MM.1S (cell line): ENCODE measurements around the gene PGBD5.

ENCODE experiments used
- DNase-seq: peaks from one replicate; pipeline ENCODE4 v3.0.0-alpha.2; 2015
- H2AFZ ChIP-seq: fragments of 300-600 bp; sonication (generic); 2 replicates; pipeline ENCODE4 v1.6.0; 2016; ENCODE audit warnings: antibody characterized with exemption, low read length
- H3F3A ChIP-seq: fragments of 300-600 bp; sonication (generic); 2 replicates; pipeline ENCODE4 v1.6.1; 2016; ENCODE audit warnings: mild to moderate bottlenecking, antibody characterized with exemption, low read length, moderate library complexity, mixed read lengths; ENCODE audit not compliant: insufficient read depth
- H3K27ac ChIP-seq: fragments of 300-600 bp; sonication (generic); 2 replicates; pipeline ENCODE4 v1.5.1; 2016; ENCODE audit warnings: mild to moderate bottlenecking, low read length
- H3K27me3 ChIP-seq: fragments of 300-600 bp; sonication (generic); replicated peaks from 2 replicates; pipeline ENCODE4 v1.6.0; 2016; ENCODE audit warnings: low read length; ENCODE audit not compliant: insufficient read depth
- H3K36me3 ChIP-seq: fragments of 300-600 bp; sonication (generic); replicated peaks from 2 replicates; pipeline ENCODE4 v1.6.1; 2016; ENCODE audit warnings: mild to moderate bottlenecking, low read length, mixed read lengths; ENCODE audit not compliant: insufficient read depth
- H3K4me1 ChIP-seq: fragments of 300-600 bp; sonication (generic); 2 replicates; pipeline ENCODE4 v1.6.1; 2016; ENCODE audit warnings: low read length, mixed read lengths
- H3K4me2 ChIP-seq: fragments of 300-600 bp; sonication (generic); 2 replicates; pipeline ENCODE4 v1.6.0; 2016; ENCODE audit warnings: low read depth, low read length
- H3K4me3 ChIP-seq: fragments of 300-600 bp; sonication (generic); 2 replicates; pipeline ENCODE4 v1.5.1; 2016; ENCODE audit warnings: low read length, mixed read lengths
- H3K79me2 ChIP-seq: fragments of 300-600 bp; sonication (generic); 2 replicates; pipeline ENCODE4 v1.6.1; 2016; ENCODE audit warnings: mixed run types, low read length, mixed read lengths
- H3K9ac ChIP-seq: fragments of 300-600 bp; sonication (generic); 2 replicates; pipeline ENCODE4 v1.6.1; 2016; ENCODE audit warnings: low read length, mixed read lengths
- H3K9me2 ChIP-seq: fragments of 300-600 bp; sonication (generic); replicated peaks from 2 replicates; pipeline ENCODE4 v1.6.1; 2016; ENCODE audit warnings: mild to moderate bottlenecking, low read length, mixed read lengths; ENCODE audit not compliant: insufficient read depth
- H3K9me3 ChIP-seq: fragments of 300-600 bp; sonication (generic); replicated peaks from 2 replicates; pipeline ENCODE4 v1.6.1; 2016; ENCODE audit warnings: mild to moderate bottlenecking, low read length, mixed read lengths; ENCODE audit not compliant: insufficient read depth
- H4K20me1 ChIP-seq: fragments of 300-600 bp; sonication (generic); 2 replicates; pipeline ENCODE4 v1.6.1; 2016; ENCODE audit warnings: mild to moderate bottlenecking, low read length, moderate library complexity, mixed read lengths; ENCODE audit not compliant: insufficient read depth
- EZH2 ChIP-seq: fragments of 300-600 bp; sonication (generic); optimal IDR thresholded peaks from 2 replicates; pipeline ENCODE3; 2017; ENCODE audit warnings: low read depth, mild to moderate bottlenecking, antibody characterized with exemption, low read length, mixed read lengths
- EZH2phosphoT487 ChIP-seq: fragments of 300-600 bp; sonication (generic); IDR thresholded peaks from 2 replicates; pipeline ENCODE4 v1.6.1; 2018; ENCODE audit warnings: antibody characterized with exemption, low read length
- TF ChIP-seq, protein P1 (sequence below): fragments of 300-600 bp; sonication (generic); IDR thresholded peaks from 2 replicates; pipeline ENCODE4 v1.5.1; 2016; ENCODE audit warnings: antibody characterized with exemption, low read length, mixed read lengths

The PGBD5 gene

DNA sequence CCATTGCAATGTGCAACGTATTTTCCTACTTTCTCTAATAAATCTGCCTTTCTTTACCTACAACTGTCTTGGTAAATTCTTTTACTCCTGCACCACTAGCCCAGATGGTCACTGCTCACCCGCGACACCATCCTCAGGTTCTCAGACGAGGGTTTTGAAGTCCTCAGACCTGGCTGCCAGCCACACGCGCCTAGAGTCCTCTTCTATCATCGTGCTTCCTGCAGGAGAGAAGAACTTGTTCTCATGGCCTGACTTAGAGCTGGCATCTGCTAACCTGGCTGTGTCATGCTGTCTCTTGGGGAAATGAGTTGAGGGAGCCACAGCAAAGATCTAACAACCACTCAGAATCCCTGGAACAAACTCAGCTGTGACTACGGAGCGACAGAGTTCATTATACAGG lies 30.3 kb upstream of the PGBD5 start:
- Histone ChIP-seq H4K20me1 (no peaks in the 10 kb centered on the region), H3K9ac (no peak overlapping the region), H3K9me3 (no peaks in the 10 kb centered on the region), H3F3A (peaks cover 4% of the 10 kb centered on the region; the same call in 1 of the 2 replicates), H3K4me1 (peaks cover 17% of the 10 kb centered on the region), H3K4me2 (no peak overlapping the region), H3K4me3 (no peak overlapping the region), H3K36me3 (no peaks in the 10 kb centered on the region), H3K79me2 (no peaks in the 10 kb centered on the region), H3K27me3 (no peaks in the 10 kb centered on the region), H3K27ac (no peak overlapping the region), H2AFZ (no peak overlapping the region), H3K9me2 (no peaks in the 10 kb centered on the region)
- no peak for TF ChIP-seq EZH2
- TF ChIP-seq, protein P1, sequence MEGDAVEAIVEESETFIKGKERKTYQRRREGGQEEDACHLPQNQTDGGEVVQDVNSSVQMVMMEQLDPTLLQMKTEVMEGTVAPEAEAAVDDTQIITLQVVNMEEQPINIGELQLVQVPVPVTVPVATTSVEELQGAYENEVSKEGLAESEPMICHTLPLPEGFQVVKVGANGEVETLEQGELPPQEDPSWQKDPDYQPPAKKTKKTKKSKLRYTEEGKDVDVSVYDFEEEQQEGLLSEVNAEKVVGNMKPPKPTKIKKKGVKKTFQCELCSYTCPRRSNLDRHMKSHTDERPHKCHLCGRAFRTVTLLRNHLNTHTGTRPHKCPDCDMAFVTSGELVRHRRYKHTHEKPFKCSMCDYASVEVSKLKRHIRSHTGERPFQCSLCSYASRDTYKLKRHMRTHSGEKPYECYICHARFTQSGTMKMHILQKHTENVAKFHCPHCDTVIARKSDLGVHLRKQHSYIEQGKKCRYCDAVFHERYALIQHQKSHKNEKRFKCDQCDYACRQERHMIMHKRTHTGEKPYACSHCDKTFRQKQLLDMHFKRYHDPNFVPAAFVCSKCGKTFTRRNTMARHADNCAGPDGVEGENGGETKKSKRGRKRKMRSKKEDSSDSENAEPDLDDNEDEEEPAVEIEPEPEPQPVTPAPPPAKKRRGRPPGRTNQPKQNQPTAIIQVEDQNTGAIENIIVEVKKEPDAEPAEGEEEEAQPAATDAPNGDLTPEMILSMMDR = no peak
- no peak for TF ChIP-seq EZH2phosphoT487
- no peak for DNase-seq

DNA sequence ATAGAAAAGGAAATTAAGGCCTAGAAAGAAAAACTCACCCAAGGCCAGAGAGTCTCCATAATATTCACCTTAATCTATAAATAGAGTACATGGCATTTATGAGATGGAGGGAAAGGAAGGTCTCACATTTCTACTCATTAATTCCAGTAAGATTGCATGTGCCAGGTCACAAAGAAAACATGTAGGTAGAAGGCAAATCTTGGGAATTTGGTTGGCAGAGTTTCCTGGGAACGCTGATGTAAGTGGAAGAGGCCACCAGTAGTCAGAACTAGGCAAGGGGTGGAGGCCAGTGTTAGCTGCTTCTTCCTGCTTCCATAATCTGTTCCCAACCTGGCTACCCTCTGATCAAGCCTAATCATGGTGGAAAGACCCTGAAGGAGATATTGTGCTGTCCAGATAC lies 29.2 kb upstream of the PGBD5 start:
- H3K4me1 ChIP-seq = peaks cover 17% of the 10 kb centered on the region
- H3K9ac ChIP-seq = no peak overlapping the region
- H3K79me2 ChIP-seq = no peaks in the 10 kb centered on the region
- TF ChIP-seq EZH2 (no peak), EZH2phosphoT487 (no peak)
- TF ChIP-seq, protein P1 = no peak
- H3K4me2 ChIP-seq = no peak overlapping the region
- no peaks in the 10 kb centered on the region for H4K20me1 ChIP-seq
- H3K27me3 ChIP-seq = no peaks in the 10 kb centered on the region
- H3K9me2 ChIP-seq = no peaks in the 10 kb centered on the region
- peaks cover 4% of the 10 kb centered on the region; the same call in 1 of the 2 replicates for H3F3A ChIP-seq
- no peak overlapping the region for H3K27ac ChIP-seq
- H3K9me3 ChIP-seq = no peaks in the 10 kb centered on the region
- no peak overlapping the region for H3K4me3 ChIP-seq
- no peak overlapping the region for H2AFZ ChIP-seq
- DNase-seq = no peak
- H3K36me3 ChIP-seq = no peaks in the 10 kb centered on the region

DNA sequence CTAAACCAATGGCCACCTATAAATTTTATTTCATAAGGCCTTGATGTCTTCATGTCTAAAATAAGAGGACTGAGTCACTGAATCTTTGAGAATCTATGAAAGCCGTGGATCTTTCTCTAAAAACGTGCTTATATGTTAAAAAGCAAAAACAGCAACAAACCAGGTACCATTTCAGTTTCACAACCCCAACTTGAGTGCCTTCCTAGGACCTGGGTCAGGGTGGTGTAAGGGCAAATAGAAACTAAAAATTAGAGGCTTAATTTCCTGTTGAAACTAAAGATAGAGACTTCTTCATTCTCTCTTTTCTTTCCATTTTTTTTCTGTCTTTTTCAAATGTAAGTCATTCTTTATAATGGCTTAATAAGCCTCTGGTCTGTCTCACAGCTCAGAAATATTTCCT lies 27.2 kb upstream of the PGBD5 start:
- Histone ChIP-seq H3K27ac (peak overlapping the region; percentile 32; the same call in 1 of the 2 replicates), H3K4me2 (peak overlapping the region; percentile 44; the same call in 1 of the 2 replicates), H3K4me1 (peaks cover 17% of the 10 kb centered on the region), H3K79me2 (no peaks in the 10 kb centered on the region), H3K9me2 (no peaks in the 10 kb centered on the region), H3F3A (peaks cover 4% of the 10 kb centered on the region; the same call in 1 of the 2 replicates), H3K27me3 (no peaks in the 10 kb centered on the region), H3K9ac (no peak overlapping the region), H4K20me1 (no peaks in the 10 kb centered on the region), H2AFZ (peak overlapping the region; percentile 32), H3K36me3 (no peaks in the 10 kb centered on the region), H3K4me3 (no peak overlapping the region), H3K9me3 (no peaks in the 10 kb centered on the region)
- TF ChIP-seq, protein P1 = no peak
- TF ChIP-seq EZH2phosphoT487 = no peak
- no peak for TF ChIP-seq EZH2
- DNase-seq = peak; percentile 78
